Left renal cortex interstitium (tissue), 4 donors: ENCODE results near the gene CHST15. TPM values are rescaled to one million over a fixed set of nuclear protein-coding genes. Genes with fewer than 3 reads are reported as not detected.

Experiments used
- DNase-seq, 4 donors: peaks; one replicate each; pipeline ENCODE4 v3.0.0-alpha.2; 2013; ENCODE audit warnings: low read depth in 4 of 4, low spot score in 2 of 4, missing footprints in 1 of 4
- polyA plus RNA-seq, 4 donors: library from polyadenylated mRNA; unstranded; fragments of 120-200 nt; gene quantifications; one replicate each; pipeline ENCODE4 v1.2.1, GENCODE V29; 2013; ENCODE audit not compliant: insufficient read length in 4 of 4

Gene CHST15, protein sequence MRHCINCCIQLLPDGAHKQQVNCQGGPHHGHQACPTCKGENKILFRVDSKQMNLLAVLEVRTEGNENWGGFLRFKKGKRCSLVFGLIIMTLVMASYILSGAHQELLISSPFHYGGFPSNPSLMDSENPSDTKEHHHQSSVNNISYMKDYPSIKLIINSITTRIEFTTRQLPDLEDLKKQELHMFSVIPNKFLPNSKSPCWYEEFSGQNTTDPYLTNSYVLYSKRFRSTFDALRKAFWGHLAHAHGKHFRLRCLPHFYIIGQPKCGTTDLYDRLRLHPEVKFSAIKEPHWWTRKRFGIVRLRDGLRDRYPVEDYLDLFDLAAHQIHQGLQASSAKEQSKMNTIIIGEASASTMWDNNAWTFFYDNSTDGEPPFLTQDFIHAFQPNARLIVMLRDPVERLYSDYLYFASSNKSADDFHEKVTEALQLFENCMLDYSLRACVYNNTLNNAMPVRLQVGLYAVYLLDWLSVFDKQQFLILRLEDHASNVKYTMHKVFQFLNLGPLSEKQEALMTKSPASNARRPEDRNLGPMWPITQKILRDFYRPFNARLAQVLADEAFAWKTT
- polyA plus RNA-seq = 10 to 100 TPM; 16.3 to 20.9 (median 20.2) TPM

DNA sequence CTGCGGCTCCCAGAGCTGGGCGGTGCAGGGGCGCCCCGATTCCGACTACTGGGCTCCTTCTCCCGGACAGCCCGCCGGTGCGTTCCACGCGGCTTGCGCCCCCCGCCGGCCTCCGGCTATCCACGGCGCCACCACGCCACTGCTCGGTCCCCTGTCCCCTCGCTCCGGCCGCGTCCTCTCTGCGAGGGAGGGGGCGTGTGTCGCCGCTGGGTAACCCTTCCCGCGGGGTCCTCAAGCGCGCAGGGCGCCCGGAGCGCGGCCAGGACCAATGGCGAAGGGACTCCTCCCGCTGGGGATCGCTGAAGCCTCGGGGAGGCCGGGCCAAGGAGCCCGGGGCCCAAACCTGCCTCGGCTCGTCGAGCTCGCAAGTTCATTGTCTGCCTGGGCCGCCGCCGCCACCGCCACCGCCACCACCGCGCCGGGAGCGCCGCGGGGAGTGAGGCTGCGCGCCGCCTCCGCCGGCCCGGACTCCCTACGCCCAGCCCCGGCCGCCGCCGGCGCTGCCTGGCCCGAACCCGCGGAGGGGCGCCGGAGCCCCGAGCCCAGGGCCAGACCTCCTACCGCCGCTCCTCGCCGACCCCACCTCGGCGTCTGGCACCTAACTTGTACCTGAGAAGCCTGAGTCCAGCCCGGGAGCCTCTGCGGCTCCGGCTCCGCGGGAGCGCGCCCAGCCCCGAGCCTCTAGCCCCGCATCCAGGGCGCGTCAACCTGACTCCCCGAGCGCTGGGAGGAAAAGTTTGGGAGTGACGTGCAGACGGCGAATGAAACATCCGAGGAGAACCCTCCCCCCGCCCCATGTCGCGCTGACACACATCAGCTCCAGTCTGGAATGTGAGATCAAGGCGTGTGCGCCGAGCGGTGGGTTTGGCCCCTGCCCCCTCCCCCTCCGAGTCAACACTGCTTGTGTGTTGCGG lies at the start of gene CHST15:
CHST15 (minus strand) TSS at position 739 of the 914 bp plus-strand sequence. CDS start 47,386 bp downstream, outside the sequence.
- peak in 1 of 4 donors; percentile 66 for DNase-seq

DNA sequence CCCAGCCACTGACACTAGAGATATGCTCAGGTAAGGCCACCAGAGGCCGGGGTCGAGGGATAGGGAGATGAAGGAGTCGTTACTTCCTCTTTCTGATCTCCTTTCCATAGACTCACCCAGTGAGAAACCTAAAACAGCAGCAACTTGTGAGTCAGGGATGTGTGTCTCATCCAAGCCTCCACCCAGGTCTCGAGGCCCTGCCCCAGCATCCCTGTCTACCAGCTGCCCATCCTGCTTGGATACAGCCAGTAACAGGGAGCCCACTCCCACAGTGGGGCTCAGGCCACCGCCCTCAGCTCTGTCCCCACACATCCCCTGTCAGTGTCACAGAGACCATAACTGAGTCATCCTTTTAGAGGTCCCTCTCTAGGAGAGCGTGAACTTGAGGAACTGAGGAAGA lies 49.6 kb upstream of the CHST15 start:
- no peak for DNase-seq

DNA sequence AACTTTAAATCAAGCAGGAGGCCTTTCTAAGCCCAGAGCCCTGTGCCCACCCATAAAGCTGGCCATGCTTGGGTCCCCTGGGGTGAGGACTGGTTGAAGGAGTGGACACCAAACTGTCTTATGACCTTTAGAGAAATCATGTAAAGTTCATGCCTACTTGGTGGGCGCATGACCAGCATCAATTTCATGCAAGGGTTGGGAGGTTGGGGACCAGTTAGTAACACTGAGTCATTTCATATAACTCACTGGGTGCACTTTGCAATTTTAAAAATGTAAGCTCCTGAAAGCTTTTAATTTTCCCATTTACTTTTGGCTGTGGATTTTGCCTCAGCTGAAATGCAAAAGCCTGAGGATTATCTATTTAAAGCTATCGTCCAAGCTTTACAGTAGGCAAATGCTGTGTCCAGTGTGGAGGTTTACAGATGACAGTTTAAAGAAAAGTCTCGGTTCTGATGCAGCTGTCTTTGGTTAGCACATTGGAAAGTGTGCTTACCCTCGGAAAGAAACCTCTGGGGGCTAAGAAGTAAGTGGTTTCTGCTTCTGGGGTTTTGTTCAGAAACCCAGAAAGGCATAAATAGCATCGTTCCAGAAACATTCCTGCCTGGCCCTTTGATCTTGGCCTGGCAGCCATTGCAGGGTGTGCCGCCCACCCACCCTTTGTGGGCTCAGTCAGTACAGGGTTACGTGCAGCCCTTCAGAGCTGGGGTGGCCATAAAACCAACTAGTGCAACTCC lies 48.8 kb upstream of the CHST15 start:
- DNase-seq = no peak

DNA sequence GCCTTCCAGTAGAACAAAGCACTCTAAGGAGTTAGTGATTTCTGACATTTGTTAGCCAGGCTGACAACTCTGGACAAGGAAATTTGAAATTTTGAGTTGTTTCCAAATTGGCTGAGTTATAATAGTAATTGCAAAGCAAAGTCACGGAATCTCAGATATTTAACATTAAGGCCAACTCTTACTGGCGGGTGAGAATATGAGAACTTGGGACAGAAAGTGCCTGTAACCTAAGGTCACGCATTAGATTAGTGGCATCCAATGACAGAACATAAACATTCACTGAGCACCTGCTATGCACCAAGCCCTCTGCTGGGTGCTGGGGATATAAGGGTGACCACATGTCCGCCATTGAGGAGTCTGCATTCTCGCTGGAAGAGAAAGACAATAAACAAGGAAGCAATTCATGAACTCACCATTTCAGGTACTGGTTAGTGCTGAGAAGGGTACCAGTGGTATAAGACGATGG lies 45.5 kb upstream of the CHST15 start:
- no peak for DNase-seq

DNA sequence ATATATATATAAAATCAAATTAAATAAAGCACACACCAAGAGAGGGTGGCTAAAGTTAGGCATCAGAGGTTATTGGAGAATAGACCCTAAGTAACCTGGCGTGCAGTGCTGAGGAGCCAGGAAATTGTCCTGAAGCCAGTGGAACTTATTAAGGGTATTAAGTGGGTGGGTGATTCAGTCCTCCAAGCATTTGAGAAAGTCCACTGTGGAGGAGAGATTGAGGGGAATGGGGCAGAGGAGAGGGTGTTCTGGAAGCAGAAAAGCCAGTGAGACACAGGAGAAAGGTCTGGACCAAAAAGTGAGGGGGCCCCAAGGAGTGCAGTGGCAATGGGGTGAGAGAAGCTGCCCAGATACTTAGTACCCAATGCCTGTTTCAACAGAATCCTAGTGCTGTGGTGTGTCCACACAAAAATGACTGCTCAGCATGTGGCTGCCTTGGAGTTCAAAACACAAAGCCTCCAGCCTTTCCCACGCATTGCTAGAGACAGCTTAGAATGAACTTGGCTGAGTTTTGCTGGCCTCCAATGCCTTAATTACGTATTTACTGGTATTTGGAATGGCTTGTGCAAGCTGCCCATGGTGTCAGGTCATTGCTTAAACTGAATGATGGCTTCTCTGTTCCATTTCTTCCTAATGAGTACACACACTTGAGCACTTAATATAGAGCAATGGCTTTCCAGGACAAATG lies 44.9 kb upstream of the CHST15 start:
- no peak for DNase-seq

DNA sequence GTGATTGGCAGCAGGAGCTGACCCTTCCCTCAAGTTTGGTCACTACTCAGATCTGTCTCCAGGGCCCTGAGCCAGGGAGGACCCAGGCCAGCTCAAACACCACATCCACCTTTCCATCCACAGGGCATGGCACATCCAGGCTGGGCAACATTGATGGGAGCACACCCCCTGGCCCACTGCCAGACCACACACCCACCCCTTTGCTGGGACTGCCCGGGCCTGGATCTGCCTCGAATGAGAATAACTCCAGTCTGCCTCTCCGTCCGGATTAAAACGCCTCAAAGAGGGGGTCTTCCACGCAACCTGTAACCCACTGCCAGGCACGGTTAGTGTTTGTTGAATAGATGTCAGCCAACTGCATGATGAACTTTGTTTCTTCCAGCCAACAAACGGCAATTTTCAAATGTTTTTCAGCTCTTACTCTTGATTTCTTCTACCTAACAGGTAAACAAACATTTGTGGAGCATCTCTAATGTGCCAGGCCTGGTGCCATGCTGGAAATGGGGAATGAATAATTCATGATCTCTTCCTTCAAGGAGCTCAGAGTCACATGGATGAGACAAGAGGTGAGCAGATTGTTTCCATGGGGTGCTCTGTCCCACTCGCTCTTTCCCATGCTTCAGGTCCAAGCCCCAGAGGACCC lies 41.0 kb upstream of the CHST15 start:
- DNase-seq = no peak

DNA sequence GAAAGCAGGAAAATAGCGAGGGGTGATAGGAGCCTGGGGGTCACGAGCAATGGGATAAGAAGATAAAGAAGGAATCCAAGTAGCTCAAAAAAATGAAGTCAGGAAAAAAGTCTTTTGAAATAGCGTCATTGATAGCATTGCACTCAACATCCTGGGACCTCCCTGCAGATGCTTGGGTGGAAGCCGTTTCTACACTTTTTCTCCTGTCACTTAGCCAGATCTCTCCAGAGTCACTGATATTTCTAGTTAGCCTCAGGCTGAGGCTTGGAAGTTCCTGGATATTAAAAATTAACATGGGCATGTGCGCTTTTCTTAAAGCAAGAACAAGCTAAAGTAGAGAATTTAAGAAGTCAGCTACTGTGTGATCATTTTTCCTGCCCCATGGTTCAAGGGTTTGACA lies 39.5 kb upstream of the CHST15 start:
- no peak for DNase-seq

DNA sequence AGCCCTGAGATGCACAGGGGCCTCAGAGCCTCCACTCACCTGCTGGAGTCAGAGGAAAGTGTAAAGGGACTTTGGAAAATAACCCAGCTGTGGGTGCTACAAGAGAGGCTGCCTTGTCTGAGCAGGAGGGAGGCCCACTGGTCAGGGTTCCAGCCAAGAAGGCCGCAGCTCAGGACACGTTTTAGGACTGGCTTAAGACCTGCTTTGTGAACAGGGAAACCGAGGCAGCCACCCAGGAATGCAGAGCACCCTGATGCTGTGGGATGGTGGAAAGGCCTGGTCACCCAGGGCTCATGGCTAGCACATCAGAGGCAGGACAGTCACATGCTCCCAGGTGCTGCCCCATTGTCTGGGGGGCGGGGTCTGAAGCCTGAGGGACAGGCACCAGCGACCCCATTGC lies 38.9 kb upstream of the CHST15 start:
- DNase-seq = no peak

DNA sequence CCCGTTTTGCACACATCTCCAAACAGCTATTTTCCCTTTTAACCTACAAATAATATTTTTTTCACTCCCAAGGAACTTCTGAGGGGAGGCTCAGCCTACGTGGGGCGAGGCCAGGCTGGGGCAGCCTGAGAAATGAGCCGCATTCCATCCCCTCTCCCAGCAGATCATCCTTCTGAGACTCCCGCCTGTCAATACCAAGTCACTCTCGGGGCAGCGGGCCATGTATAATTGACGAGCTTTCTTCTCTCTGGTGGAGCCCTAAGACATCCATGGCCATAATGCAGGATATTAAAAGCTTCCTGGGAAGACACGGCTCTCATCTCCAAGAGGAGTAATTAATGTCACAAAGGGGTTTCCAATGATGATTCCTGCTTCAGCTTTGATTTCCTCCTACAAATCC lies 37.8 kb upstream of the CHST15 start:
- DNase-seq = no peak

DNA sequence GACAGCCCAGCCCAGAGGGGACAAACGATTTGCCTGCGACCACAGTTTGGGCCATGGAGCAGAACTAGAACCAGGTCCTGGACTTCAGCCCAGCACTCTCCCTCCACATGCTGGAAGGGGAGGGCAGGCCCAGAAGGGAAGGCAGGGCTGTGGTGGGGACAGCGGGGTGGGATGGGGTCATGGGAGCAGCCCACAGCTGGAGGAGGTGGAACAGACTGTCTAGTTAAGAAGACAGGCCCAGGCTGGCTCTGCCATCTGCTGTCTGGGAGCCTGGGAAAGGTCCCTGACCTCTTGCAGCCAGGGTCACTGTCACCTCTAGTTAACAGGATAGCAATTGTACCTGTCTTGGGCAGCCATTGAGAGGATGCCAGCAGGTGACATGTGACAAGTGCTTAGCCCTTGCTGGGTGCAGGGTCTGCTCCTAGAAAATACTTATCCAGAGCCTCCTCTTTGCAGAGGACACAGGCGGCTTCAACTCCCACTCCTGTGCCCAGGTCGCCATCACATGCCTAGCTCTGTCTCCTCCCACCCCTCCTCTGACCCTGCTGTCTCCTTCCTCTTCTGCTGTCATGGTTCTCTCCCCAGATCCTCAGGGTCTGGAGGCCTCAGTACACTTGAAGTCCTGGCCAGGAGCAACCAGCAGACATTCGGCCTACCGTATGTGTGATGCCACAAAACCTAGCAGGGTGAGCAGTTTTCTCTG lies 37.0 kb upstream of the CHST15 start:
- no peak for DNase-seq

DNA sequence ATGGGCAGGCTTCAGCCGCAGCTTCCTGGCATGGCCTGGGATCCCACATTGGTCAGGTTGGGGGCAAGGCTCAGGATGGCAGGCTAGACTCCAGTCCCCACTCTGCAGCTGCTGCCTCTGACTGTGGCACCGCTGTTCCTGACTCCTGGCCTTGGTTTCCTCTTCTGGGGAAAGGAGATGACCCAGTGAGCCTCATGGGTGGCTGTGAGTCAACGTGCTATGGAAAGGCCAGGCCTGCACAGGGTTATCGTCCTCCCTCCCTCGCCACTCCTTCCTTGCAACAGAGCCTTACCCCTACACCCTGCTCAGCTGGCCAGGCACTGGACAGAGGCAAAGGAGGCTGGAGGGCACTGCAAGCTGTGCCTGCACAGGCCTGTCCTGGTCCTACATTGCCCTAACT lies 36.1 kb upstream of the CHST15 start:
- DNase-seq = no peak

DNA sequence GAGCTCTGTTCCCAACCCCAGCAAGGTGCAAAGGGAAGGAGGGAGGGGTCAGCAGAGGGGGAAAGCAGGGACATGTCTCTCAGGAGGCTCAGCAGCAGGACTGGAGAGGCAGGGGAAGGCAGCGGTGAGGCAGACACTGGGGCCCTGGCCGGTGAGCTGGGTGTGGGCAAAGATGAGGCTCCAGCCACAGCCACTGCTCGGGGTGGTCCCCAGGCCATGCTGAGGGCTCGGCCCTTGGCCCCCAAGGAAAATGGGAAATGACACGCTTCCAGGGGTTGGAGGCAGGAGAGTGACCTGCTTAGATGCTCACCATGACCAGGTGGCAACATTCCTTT lies 35.4 kb upstream of the CHST15 start:
- no peak for DNase-seq

DNA sequence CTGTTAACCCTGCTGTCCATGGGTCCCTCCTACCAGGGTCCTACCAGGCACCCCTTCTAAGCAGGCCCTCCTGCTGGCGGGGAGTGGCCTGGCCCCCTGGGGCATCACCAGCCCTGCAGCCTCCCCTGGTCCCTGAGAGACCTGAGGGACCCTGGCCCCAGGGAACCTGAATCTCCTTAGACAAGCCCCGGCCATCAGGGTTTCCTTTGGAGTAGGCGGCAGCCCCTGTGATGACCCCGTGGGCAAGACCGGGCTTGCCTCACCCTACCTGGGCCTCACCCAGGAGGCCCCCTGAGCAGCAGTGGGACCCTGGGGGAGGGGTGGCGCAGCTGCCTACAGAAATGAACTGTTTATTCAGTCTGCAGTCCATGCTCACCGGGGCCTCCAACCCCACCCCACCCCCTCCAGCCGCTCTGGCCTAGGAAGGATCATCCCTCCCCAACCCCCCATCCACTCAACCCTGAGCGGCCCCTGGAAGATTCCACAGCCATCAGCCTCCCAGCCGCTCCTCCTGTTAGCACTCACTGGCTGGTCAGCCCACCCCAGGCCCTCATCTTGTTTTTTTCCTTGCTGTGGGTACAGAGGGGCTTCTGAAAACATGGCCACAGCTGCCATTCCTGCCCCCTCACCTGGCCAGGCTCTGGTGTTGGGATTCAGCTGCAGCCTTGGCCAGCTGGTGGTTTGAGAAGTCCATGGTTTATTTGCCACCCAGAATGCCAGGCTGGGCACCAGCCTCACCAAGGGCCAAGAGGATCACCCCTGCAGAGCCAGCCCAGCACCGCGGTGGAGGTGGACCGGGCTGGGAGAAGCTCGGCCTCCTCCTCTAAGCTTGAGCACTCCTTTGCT lies 34.8 kb upstream of the CHST15 start:
- no peak for DNase-seq

DNA sequence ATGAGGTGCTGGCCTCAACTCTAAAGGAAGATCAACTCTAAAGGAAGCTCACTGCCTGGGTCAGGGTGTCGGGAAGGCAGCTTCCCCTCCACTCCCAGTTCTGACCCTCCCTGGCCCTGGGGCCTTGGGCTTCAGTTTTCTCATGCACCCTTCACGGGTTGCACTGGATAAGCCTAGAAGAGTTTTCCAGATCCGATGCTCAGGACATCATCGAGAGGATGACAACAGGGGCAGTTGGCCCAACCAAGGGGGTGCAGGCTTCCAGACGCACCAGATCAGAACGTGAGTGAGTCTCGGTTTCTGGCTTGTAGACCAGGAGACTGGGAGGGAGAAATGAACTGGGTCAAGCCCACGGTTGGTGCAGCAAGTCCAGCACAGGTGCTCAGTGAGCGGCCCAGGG lies 34.2 kb upstream of the CHST15 start:
- DNase-seq = no peak

DNA sequence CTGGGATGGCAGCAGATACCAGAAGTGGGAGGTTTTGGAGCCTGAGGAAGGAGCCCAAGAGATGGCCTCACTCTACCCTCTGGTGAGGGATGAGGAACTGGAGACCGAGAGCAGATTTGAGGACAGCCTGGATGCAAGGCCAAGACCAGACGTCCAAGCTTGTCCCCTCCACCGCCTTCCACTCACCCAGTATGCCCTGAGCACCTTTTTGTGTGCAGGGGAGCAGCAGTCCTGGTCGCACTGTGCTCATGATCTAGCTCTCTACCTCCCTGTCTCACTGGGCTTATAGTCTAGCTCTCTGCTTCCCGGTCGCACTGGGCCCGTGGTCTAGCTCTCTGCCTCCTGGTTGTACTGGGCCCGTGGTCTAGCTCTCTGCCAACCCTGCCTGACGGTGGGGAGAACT lies 33.6 kb upstream of the CHST15 start:
- DNase-seq = no peak

DNA sequence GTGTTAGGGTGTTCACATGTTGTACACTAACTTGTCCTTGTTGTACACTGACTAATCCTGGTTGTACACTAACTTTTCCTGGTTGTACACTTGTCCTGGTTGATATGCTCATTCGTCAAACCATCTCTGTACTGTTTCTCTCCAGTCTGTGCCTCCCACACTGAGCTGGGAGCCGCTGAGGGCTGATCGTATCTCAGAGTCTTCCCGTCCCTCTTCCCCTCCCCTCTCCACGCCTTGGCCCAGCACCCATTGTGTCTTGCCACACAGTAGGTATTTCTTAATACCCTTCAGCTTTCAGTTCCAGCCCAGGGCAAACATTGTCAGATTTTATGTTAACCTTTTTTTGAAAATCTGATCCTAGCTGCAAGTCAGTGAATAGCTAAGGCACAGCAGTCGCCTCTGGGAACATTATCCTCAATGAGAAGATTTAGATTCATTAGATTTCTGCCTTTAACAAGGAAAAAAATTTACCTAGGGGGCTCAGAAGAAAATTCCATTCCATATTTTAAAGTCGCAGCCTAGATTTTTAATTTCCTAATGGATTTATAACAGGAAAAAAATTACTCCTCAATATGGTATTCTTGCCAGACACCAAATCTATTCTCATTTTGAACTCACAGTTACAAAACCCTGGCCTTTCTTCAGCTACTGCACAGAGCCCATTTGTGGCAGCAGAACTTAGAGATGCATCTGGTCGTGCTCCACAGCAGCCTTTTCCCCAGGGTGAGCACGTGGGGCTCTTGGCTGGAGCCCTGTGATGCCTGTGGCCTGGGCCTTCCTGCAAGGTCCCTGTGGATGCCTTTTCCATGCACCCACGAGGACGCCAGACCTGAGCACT lies 33.0 kb upstream of the CHST15 start:
- no peak for DNase-seq
